ENCODE results near the gene ATG2B. TPM values are rescaled to one million over a fixed set of nuclear protein-coding genes. Genes with fewer than 3 reads are reported as not detected.

Gene ATG2B
- total and polyA plus RNA-seq, 2 donors, result 9.6 to 15.2 TPM

- Histone ChIP-seq H3K36me3 (ENCODE audit: control insufficient read depth in 2 of 2, insufficient read depth in 2 of 2, low read length in 1 of 2) (no peaks in the 10 kb centered on the region), H3K9me3 (ENCODE audit: control insufficient read depth in 2 of 2, insufficient read depth in 1 of 2, low read length in 1 of 2) (no peaks in the 10 kb centered on the region), H3K27ac (ENCODE audit: low read depth in 1 of 2, low read length in 1 of 2) (no peak overlapping the region), H3K27me3 (ENCODE audit: control insufficient read depth in 2 of 2, insufficient read depth in 1 of 2, low read length in 1 of 2) (peaks cover 0 to 3% of the 10 kb centered on the region in 2 donors), H3K4me1 (ENCODE audit: control insufficient read depth in 2 of 2, insufficient read depth in 2 of 2, low read length in 2 of 2) (no peaks in the 10 kb centered on the region), H3K4me3 (ENCODE audit: low read length in 2 of 2) (no peak overlapping the region)
- no peak for DNase-seq (ENCODE audit: low read depth in 6 of 9, low spot score in 9 of 9)
- WGBS, result 72% methylated on average over 2 of the region's 2 CpGs
Measured at GRCh38 chr14:96260341-96260821, 102.8 kb downstream of the ATG2B start.

- peaks cover 0 to 6% of the 10 kb centered on the region in 2 donors for H3K27me3 ChIP-seq (ENCODE audit: control insufficient read depth in 2 of 2, insufficient read depth in 1 of 2, low read length in 1 of 2)
- H3K27ac ChIP-seq (ENCODE audit: low read depth in 1 of 2, low read length in 1 of 2), result no peak overlapping the region
- no peak for DNase-seq (ENCODE audit: low read depth in 6 of 9, low spot score in 9 of 9)
- H3K9me3 ChIP-seq (ENCODE audit: control insufficient read depth in 2 of 2, insufficient read depth in 1 of 2, low read length in 1 of 2), result no peaks in the 10 kb centered on the region
- no peak overlapping the region for H3K4me3 ChIP-seq (ENCODE audit: low read length in 2 of 2)
- no peaks in the 10 kb centered on the region for H3K36me3 ChIP-seq (ENCODE audit: control insufficient read depth in 2 of 2, insufficient read depth in 2 of 2, low read length in 1 of 2)
- H3K4me1 ChIP-seq (ENCODE audit: control insufficient read depth in 2 of 2, insufficient read depth in 2 of 2, low read length in 2 of 2), result no peaks in the 10 kb centered on the region
Measured at GRCh38 chr14:96257900-96258299, 105.2 kb downstream of the ATG2B start.

- no peaks in the 10 kb centered on the region for H3K9me3 ChIP-seq (ENCODE audit: control insufficient read depth in 2 of 2, insufficient read depth in 1 of 2, low read length in 1 of 2)
- H3K4me1 ChIP-seq (ENCODE audit: control insufficient read depth in 2 of 2, insufficient read depth in 2 of 2, low read length in 2 of 2), result no peaks in the 10 kb centered on the region
- H3K4me3 ChIP-seq (ENCODE audit: low read length in 2 of 2), result no peak overlapping the region
- no peak overlapping the region for H3K27ac ChIP-seq (ENCODE audit: low read depth in 1 of 2, low read length in 1 of 2)
- 85% methylated on average over 8 of the region's 8 CpGs for WGBS
- no peak for DNase-seq (ENCODE audit: low read depth in 6 of 9, low spot score in 9 of 9)
- H3K27me3 ChIP-seq (ENCODE audit: control insufficient read depth in 2 of 2, insufficient read depth in 1 of 2, low read length in 1 of 2), result peaks cover 0 to 6% of the 10 kb centered on the region in 2 donors
- H3K36me3 ChIP-seq (ENCODE audit: control insufficient read depth in 2 of 2, insufficient read depth in 2 of 2, low read length in 1 of 2), result no peaks in the 10 kb centered on the region
Measured at GRCh38 chr14:96257056-96257455, 106.1 kb downstream of the ATG2B start.

GRCh38 chr14:96256407-96256806, 106.7 kb downstream of the ATG2B start:
- Histone ChIP-seq H3K27ac (ENCODE audit: low read depth in 1 of 2, low read length in 1 of 2) (no peak overlapping the region), H3K4me3 (ENCODE audit: low read length in 2 of 2) (no peak overlapping the region), H3K27me3 (ENCODE audit: control insufficient read depth in 2 of 2, insufficient read depth in 1 of 2, low read length in 1 of 2) (peaks cover 0 to 6% of the 10 kb centered on the region in 2 donors), H3K36me3 (ENCODE audit: control insufficient read depth in 2 of 2, insufficient read depth in 2 of 2, low read length in 1 of 2) (no peaks in the 10 kb centered on the region), H3K9me3 (ENCODE audit: control insufficient read depth in 2 of 2, insufficient read depth in 1 of 2, low read length in 1 of 2) (no peaks in the 10 kb centered on the region), H3K4me1 (ENCODE audit: control insufficient read depth in 2 of 2, insufficient read depth in 2 of 2, low read length in 2 of 2) (no peaks in the 10 kb centered on the region)
- DNase-seq (ENCODE audit: low read depth in 6 of 9, low spot score in 9 of 9), result no peak
- WGBS, result 90% methylated on average over 4 of the region's 4 CpGs

GRCh38 chr14:96255501-96256366, 107.4 kb downstream of the ATG2B start, which contains the start of gene BDKRB1:
Gene BDKRB1, plus strand, starts transcription at chr14:96256210. Its CDS starts 7,473 bp downstream, at chr14:96263683.
- DNase-seq (ENCODE audit: low read depth in 6 of 9, low spot score in 9 of 9), result no peak
- H3K27me3 ChIP-seq (ENCODE audit: control insufficient read depth in 2 of 2, insufficient read depth in 1 of 2, low read length in 1 of 2), result peaks cover 0 to 6% of the 10 kb centered on the region in 2 donors
- no peaks in the 10 kb centered on the region for H3K9me3 ChIP-seq (ENCODE audit: control insufficient read depth in 2 of 2, insufficient read depth in 1 of 2, low read length in 1 of 2)
- no peaks in the 10 kb centered on the region for H3K36me3 ChIP-seq (ENCODE audit: control insufficient read depth in 2 of 2, insufficient read depth in 2 of 2, low read length in 1 of 2)
- no peaks in the 10 kb centered on the region for H3K4me1 ChIP-seq (ENCODE audit: control insufficient read depth in 2 of 2, insufficient read depth in 2 of 2, low read length in 2 of 2)
- H3K27ac ChIP-seq (ENCODE audit: low read depth in 1 of 2, low read length in 1 of 2), result no peak within 1 kb of the TSS
- H3K4me3 ChIP-seq (ENCODE audit: low read length in 2 of 2), result no peak within 1 kb of the TSS
- WGBS, result 87% methylated on average over 12 of the region's 12 CpGs

- DNase-seq (ENCODE audit: low read depth in 6 of 9, low spot score in 9 of 9), result no peak
- Histone ChIP-seq H3K27me3 (ENCODE audit: control insufficient read depth in 2 of 2, insufficient read depth in 1 of 2, low read length in 1 of 2) (peaks cover 0 to 6% of the 10 kb centered on the region in 2 donors), H3K27ac (ENCODE audit: low read depth in 1 of 2, low read length in 1 of 2) (no peak overlapping the region), H3K9me3 (ENCODE audit: control insufficient read depth in 2 of 2, insufficient read depth in 1 of 2, low read length in 1 of 2) (no peaks in the 10 kb centered on the region), H3K36me3 (ENCODE audit: control insufficient read depth in 2 of 2, insufficient read depth in 2 of 2, low read length in 1 of 2) (no peaks in the 10 kb centered on the region), H3K4me3 (ENCODE audit: low read length in 2 of 2) (no peak overlapping the region), H3K4me1 (ENCODE audit: control insufficient read depth in 2 of 2, insufficient read depth in 2 of 2, low read length in 2 of 2) (no peaks in the 10 kb centered on the region)
- WGBS, result 86% methylated on average over 11 of the region's 11 CpGs
Measured at GRCh38 chr14:96254687-96255086, 108.5 kb downstream of the ATG2B start.

GRCh38 chr14:96252999-96253539, 110.1 kb downstream of the ATG2B start:
- no peak overlapping the region for H3K4me3 ChIP-seq (ENCODE audit: low read length in 2 of 2)
- no peaks in the 10 kb centered on the region for H3K36me3 ChIP-seq (ENCODE audit: control insufficient read depth in 2 of 2, insufficient read depth in 2 of 2, low read length in 1 of 2)
- H3K9me3 ChIP-seq (ENCODE audit: control insufficient read depth in 2 of 2, insufficient read depth in 1 of 2, low read length in 1 of 2), result no peaks in the 10 kb centered on the region
- 79% methylated on average over 9 of the region's 9 CpGs for WGBS
- DNase-seq (ENCODE audit: low read depth in 6 of 9, low spot score in 9 of 9), result no peak
- H3K27ac ChIP-seq (ENCODE audit: low read depth in 1 of 2, low read length in 1 of 2), result no peak overlapping the region
- H3K4me1 ChIP-seq (ENCODE audit: control insufficient read depth in 2 of 2, insufficient read depth in 2 of 2, low read length in 2 of 2), result no peaks in the 10 kb centered on the region
- peaks cover 0 to 6% of the 10 kb centered on the region in 2 donors for H3K27me3 ChIP-seq (ENCODE audit: control insufficient read depth in 2 of 2, insufficient read depth in 1 of 2, low read length in 1 of 2)

- H3K4me1 ChIP-seq (ENCODE audit: control insufficient read depth in 2 of 2, insufficient read depth in 2 of 2, low read length in 2 of 2), result no peaks in the 10 kb centered on the region
- no peak for DNase-seq (ENCODE audit: low read depth in 6 of 9, low spot score in 9 of 9)
- H3K27ac ChIP-seq (ENCODE audit: low read depth in 1 of 2, low read length in 1 of 2), result no peak overlapping the region
- no peaks in the 10 kb centered on the region for H3K9me3 ChIP-seq (ENCODE audit: control insufficient read depth in 2 of 2, insufficient read depth in 1 of 2, low read length in 1 of 2)
- H3K36me3 ChIP-seq (ENCODE audit: control insufficient read depth in 2 of 2, insufficient read depth in 2 of 2, low read length in 1 of 2), result no peaks in the 10 kb centered on the region
- H3K4me3 ChIP-seq (ENCODE audit: low read length in 2 of 2), result no peak overlapping the region
- H3K27me3 ChIP-seq (ENCODE audit: control insufficient read depth in 2 of 2, insufficient read depth in 1 of 2, low read length in 1 of 2), result peaks cover 0 to 6% of the 10 kb centered on the region in 2 donors
- WGBS, result 94% methylated on average over 19 of the region's 19 CpGs
Measured at GRCh38 chr14:96252323-96252998, 110.7 kb downstream of the ATG2B start.

GRCh38 chr14:96251656-96252155, 111.4 kb downstream of the ATG2B start:
- 93% methylated on average over 4 of the region's 4 CpGs for WGBS
- no peak overlapping the region for H3K4me3 ChIP-seq (ENCODE audit: low read length in 2 of 2)
- H3K4me1 ChIP-seq (ENCODE audit: control insufficient read depth in 2 of 2, insufficient read depth in 2 of 2, low read length in 2 of 2), result no peaks in the 10 kb centered on the region
- DNase-seq (ENCODE audit: low read depth in 6 of 9, low spot score in 9 of 9), result no peak
- peaks cover 0 to 4% of the 10 kb centered on the region in 2 donors for H3K27me3 ChIP-seq (ENCODE audit: control insufficient read depth in 2 of 2, insufficient read depth in 1 of 2, low read length in 1 of 2)
- no peak overlapping the region for H3K27ac ChIP-seq (ENCODE audit: low read depth in 1 of 2, low read length in 1 of 2)
- no peaks in the 10 kb centered on the region for H3K9me3 ChIP-seq (ENCODE audit: control insufficient read depth in 2 of 2, insufficient read depth in 1 of 2, low read length in 1 of 2)
- no peaks in the 10 kb centered on the region for H3K36me3 ChIP-seq (ENCODE audit: control insufficient read depth in 2 of 2, insufficient read depth in 2 of 2, low read length in 1 of 2)

Data from thymus (tissue), 11 donors.